HCT116 (cell line): ENCODE results near the gene CACNA1C. TPM values are rescaled to one million over a fixed set of nuclear protein-coding genes. Genes with fewer than 3 reads are reported as not detected.

ENCODE experiments used
- ATAC-seq: fragments of 200-7000 bp; cut with Tn5 transposase; 2 replicates; pipeline ENCODE4 v1.9.1; 2020; ENCODE audit warnings: mild to moderate bottlenecking, moderate library complexity
- BruUV-seq: library from RNA; stranded (reverse); fragments of 400-500 nt; replicated peaks from 2 replicates; lab custom pipeline; 2021; lab: Mats Ljungman, UMichigan
- CTCF ChIA-PET: fragments of 300-600 bp; sonication (Branson Sonifier 250); formaldehyde crosslinking; loops from one replicate; lab custom pipeline; 2021; ENCODE audit warnings: antibody characterized with exemption; lab: Charles Lee
- POLR2A ChIA-PET: fragments of 300-600, 350-600 bp; sonication (Branson Sonifier 250); formaldehyde crosslinking; loops from one replicate; lab custom pipeline; 2021; ENCODE audit warnings: antibody characterized with exemption; lab: Charles Lee
- RAD21 ChIA-PET, 2 experiments: fragments of 300-600 bp; sonication (Branson Sonifier 250); formaldehyde crosslinking; loops; one replicate each; lab custom pipeline; 2023; ENCODE audit warnings: low total read pairs in 2 of 2; ENCODE audit not compliant: uncharacterized antibody in 2 of 2, unreplicated experiment in 2 of 2, low non-redundant PET in 1 of 2; lab: Charles Lee
- DNase-seq: peaks from one replicate; pipeline ENCODE4 v3.0.0-alpha.2; 2010; ENCODE audit warnings: low read depth, low spot score
- H2AFZ ChIP-seq: fragments of 200-600 bp; shearing (Covaris generic), sonication (generic); 2 replicates; pipeline ENCODE4 v1.6.1; 2017; ENCODE audit warnings: low read depth, mixed run types, mixed read lengths, antibody characterized with exemption, low read length; ENCODE audit not compliant: poor library complexity, severe bottlenecking
- H3K27ac ChIP-seq: 2 replicates; pipeline ENCODE4 v1.5.1; 2012; ENCODE audit warnings: low read depth, low read length
- H3K27me3 ChIP-seq: fragments of 200-600 bp; sonication (generic); 2 replicates; pipeline ENCODE4 v1.6.1; 2016; ENCODE audit warnings: mixed run types, low read length, mixed read lengths; ENCODE audit not compliant: insufficient read depth
- H3K36me3 ChIP-seq, 2 experiments: fragments of 200-500 bp in 1 of 2; fragments of 200-600 bp in 1 of 2; sonication (Bioruptor generic) in 1 of 2; sonication (generic) in 1 of 2; 2 replicates each; pipeline versions ENCODE4 v1.5.1 to v1.6.1; 2014 to 2016; ENCODE audit warnings: low read length in 2 of 2, inconsistent platforms in 1 of 2, mixed read lengths in 1 of 2, mixed run types in 1 of 2; ENCODE audit not compliant: insufficient read depth in 2 of 2, control insufficient read depth in 1 of 2
- H3K4me1 ChIP-seq, 2 experiments: fragments of 200-600 bp in 1 of 2; sonication (generic) in 1 of 2; 2 replicates each; pipeline versions ENCODE4 v1.5.1 to v1.6.1; 2012 to 2017; ENCODE audit warnings: low read length in 2 of 2, inconsistent platforms in 1 of 2, mild to moderate bottlenecking in 1 of 2, mixed read lengths in 1 of 2, mixed run types in 1 of 2, moderate library complexity in 1 of 2; ENCODE audit not compliant: insufficient read depth in 2 of 2, control insufficient read depth in 1 of 2
- H3K4me2 ChIP-seq: fragments of 200-600 bp; sonication (generic); 2 replicates; pipeline ENCODE4 v1.6.1; 2017; ENCODE audit warnings: mixed run types, low read length, mixed read lengths
- H3K4me3 ChIP-seq, 2 experiments: fragments of 200-600 bp in 1 of 2; sonication (generic) in 1 of 2; replicated peaks in 1 of 2; 2 replicates each; pipeline ENCODE4 v1.5.1; 2011 to 2016; ENCODE audit warnings: low read length in 2 of 2, control low read depth in 1 of 2, low read depth in 1 of 2, mild to moderate bottlenecking in 1 of 2, mixed read lengths in 1 of 2, mixed run types in 1 of 2
- H3K79me2 ChIP-seq: fragments of 200-600 bp; sonication (generic); 2 replicates; pipeline ENCODE4 v1.6.1; 2017; ENCODE audit warnings: mild to moderate bottlenecking, mixed run types, low read length, moderate library complexity, mixed read lengths; ENCODE audit not compliant: insufficient read depth
- H3K9ac ChIP-seq: fragments of 200-600 bp; sonication (generic); 2 replicates; pipeline ENCODE4 v1.6.1; 2016; ENCODE audit warnings: low read length, mixed read lengths
- H3K9me2 ChIP-seq: fragments of 200-600 bp; sonication (generic), shearing (Covaris generic); 2 replicates; pipeline ENCODE4 v1.6.1; 2017; ENCODE audit warnings: mixed run types, mild to moderate bottlenecking, moderate library complexity; ENCODE audit not compliant: insufficient read depth
- H3K9me3 ChIP-seq, 2 experiments: fragments of 200-500 bp in 1 of 2; fragments of 200-600 bp in 1 of 2; sonication (Bioruptor generic) in 1 of 2; sonication (generic) in 1 of 2; 2 replicates each; pipeline ENCODE4 v1.6.1; 2014 to 2017; ENCODE audit warnings: low read length in 2 of 2, mixed read lengths in 2 of 2, inconsistent platforms in 1 of 2, low read depth in 1 of 2, mild to moderate bottlenecking in 1 of 2, mixed run types in 1 of 2, moderate library complexity in 1 of 2; ENCODE audit not compliant: control insufficient read depth in 1 of 2, insufficient read depth in 1 of 2
- H4K20me1 ChIP-seq: fragments of 200-600 bp; sonication (generic), shearing (Covaris generic); 2 replicates; pipeline ENCODE4 v1.6.1; 2017; ENCODE audit warnings: mixed run types, mild to moderate bottlenecking, moderate library complexity; ENCODE audit not compliant: insufficient read depth
- CEBPB ChIP-seq: IDR thresholded peaks from 2 replicates; pipeline ENCODE4 v1.6.1; 2012; ENCODE audit warnings: low read depth
- CTCF ChIP-seq, 3 experiments: fragments of 200-600 bp in 1 of 3; sonication (generic) in 1 of 3; IDR thresholded peaks in 2 of 3; conservative IDR thresholded peaks in 1 of 3; 2 replicates each; pipeline ENCODE4 v1.5.1; 2012 to 2017; ENCODE audit warnings: low read depth in 2 of 3, low read length in 2 of 3, antibody characterized with exemption in 1 of 3, borderline replicate concordance in 1 of 3, control low read depth in 1 of 3, mild to moderate bottlenecking in 1 of 3, mixed read lengths in 1 of 3, mixed run types in 1 of 3, moderate library complexity in 1 of 3; ENCODE audit not compliant: insufficient read depth in 1 of 3
- ELF1 ChIP-seq: IDR thresholded peaks from 2 replicates; pipeline ENCODE4 v1.6.1; 2012; ENCODE audit warnings: low read depth, borderline replicate concordance
- EZH2 ChIP-seq: fragments of 200-600 bp; sonication (generic); IDR thresholded peaks from 2 replicates; pipeline ENCODE4 v1.6.1; 2017; ENCODE audit warnings: antibody characterized with exemption, mixed run types
- EZH2phosphoT487 ChIP-seq: fragments of 200-600 bp; IDR thresholded peaks from 2 replicates; pipeline ENCODE4 v1.6.1; 2018; ENCODE audit warnings: antibody characterized with exemption, borderline replicate concordance
- FOSL1 ChIP-seq: IDR thresholded peaks from 2 replicates; pipeline ENCODE4 v1.6.1; 2012; ENCODE audit warnings: low read depth
- JUND ChIP-seq: IDR thresholded peaks from 2 replicates; pipeline ENCODE4 v1.6.1; 2012
- MAX ChIP-seq: IDR thresholded peaks from 2 replicates; pipeline ENCODE4 v1.6.1; 2012
- POLR2A ChIP-seq: IDR thresholded peaks from 2 replicates; pipeline ENCODE4 v1.7.0; 2011; ENCODE audit warnings: borderline replicate concordance; ENCODE audit not compliant: insufficient read depth, insufficient read length; ENCODE audit errors: extremely low read depth
- POLR2AphosphoS5 ChIP-seq: IDR thresholded peaks from 2 replicates; pipeline ENCODE4 v1.6.1; 2011; ENCODE audit warnings: mild to moderate bottlenecking, low read depth, low read length, moderate library complexity
- SIN3A ChIP-seq: IDR thresholded peaks from 2 replicates; pipeline ENCODE4 v1.6.1; 2012; ENCODE audit warnings: low read depth
- SRF ChIP-seq: IDR thresholded peaks from 2 replicates; pipeline ENCODE4 v1.6.1; 2012; ENCODE audit warnings: low read depth
- TCF7L2 ChIP-seq: IDR thresholded peaks from 2 replicates; pipeline ENCODE4 v1.7.0; 2011; ENCODE audit warnings: borderline replicate concordance, inconsistent platforms; ENCODE audit not compliant: insufficient read depth, insufficient read length; ENCODE audit errors: extremely low read depth
- YY1 ChIP-seq: IDR thresholded peaks from 2 replicates; pipeline ENCODE4 v1.6.1; 2011; ENCODE audit warnings: low read length, low read depth, moderate library complexity, mild to moderate bottlenecking; ENCODE audit not compliant: insufficient replicate concordance; ENCODE audit errors: extremely low read depth
- ZBTB33 ChIP-seq: IDR thresholded peaks from 2 replicates; pipeline ENCODE4 v1.6.1; 2011; ENCODE audit warnings: mild to moderate bottlenecking, low read length, moderate library complexity; ENCODE audit not compliant: insufficient replicate concordance; ENCODE audit errors: extremely low read depth
- ZFX ChIP-seq: fragments of 450-650 bp; IDR thresholded peaks from 2 replicates; pipeline ENCODE4 v1.6.1; 2017
- ZNF274 ChIP-seq: fragments of 200-500 bp; sonication (Bioruptor generic); IDR thresholded peaks from 2 replicates; pipeline ENCODE4 v1.6.1; 2014; ENCODE audit warnings: mild to moderate bottlenecking, low read depth, low read length, inconsistent platforms
- intact Hi-C: fragments of 100-400 bp; cut with micrococcal nuclease; formaldehyde crosslinking; loops from 2 replicates; pipeline ENCODE4 v1.10.0; 2022
- total RNA-seq: library from RNA; stranded (reverse); gene quantifications from one replicate; pipeline ENCODE4 v1.2.1, GENCODE V29; 2021; ENCODE audit not compliant: unreplicated experiment

CACNA1C gene
- total RNA-seq, 1 experiment from 2014 or later = 0.05 TPM

GRCh38 chr12:2574355-2574935, 521.7 kb downstream of the CACNA1C start:
- ChIA-PET RAD21 (no interaction called here), CTCF (interaction anchor here (0.9 kb wide), 1 partner anchor 9 kb away, joined by 4 read pairs; no protein-coding TSS in a partner anchor), POLR2A (no interaction called here)
- ATAC-seq (no peak), DNase-seq (no peak)
- TF ChIP-seq ELF1 (no peak), ZBTB33 (no peak), CTCF (IDR thresholded peaks at IDR 0.05 in 2 of 3, conservative IDR thresholded peaks at IDR 0.05 in 1 of 3; ENCODE audit: borderline replicate concordance in 1 of 3, insufficient read depth in 1 of 3, low read depth in 2 of 3, low read length in 2 of 3) (no peak), SRF (no peak), EZH2phosphoT487 (no peak), YY1 (no peak), POLR2A (no peak), CEBPB (no peak), ZFX (no peak), FOSL1 (no peak), MAX (no peak), EZH2 (no peak), POLR2AphosphoS5 (no peak), SIN3A (no peak), TCF7L2 (no peak), ZNF274 (no peak), JUND (no peak)
- no peaks in the 10 kb centered on the region for H3K9me2 ChIP-seq
- H3K4me2 ChIP-seq = no peak overlapping the region
- no peaks in the 10 kb centered on the region for H3K79me2 ChIP-seq
- no peaks in the 10 kb centered on the region for H4K20me1 ChIP-seq
- H3K27ac ChIP-seq = no peak overlapping the region
- H3K9ac ChIP-seq = no peak overlapping the region
- no TSS peak for BruUV-seq
- no peak overlapping the region for H3K4me3 ChIP-seq
- H3K9me3 ChIP-seq = no peaks in the 10 kb centered on the region
- no peaks in the 10 kb centered on the region for H3K36me3 ChIP-seq
- no peak overlapping the region for H2AFZ ChIP-seq
- H3K4me1 ChIP-seq = no peaks in the 10 kb centered on the region
- intact Hi-C loops = no loop called here
- peaks cover 42% of the 10 kb centered on the region for H3K27me3 ChIP-seq
